ENCODE data around the gene DACH1. TPM values are rescaled to one million over a fixed set of nuclear protein-coding genes. Genes with fewer than 3 reads are reported as not detected.

DACH1 gene
- total RNA-seq, 4 donors from 2014 or later, result 2.2 to 5.9 (median 2.8) TPM

- Histone ChIP-seq H3K36me3 (no peaks in the 10 kb centered on the region), H3K27ac (no peak overlapping the region), H3K4me3 (no peak overlapping the region), H3K4me1 (no peaks in the 10 kb centered on the region), H3K27me3 (no peaks in the 10 kb centered on the region), H3K9me3 (no peaks in the 10 kb centered on the region)
- DNase-seq (ENCODE audit: low spot score in 2 of 2), result no peak
- no peak for TF ChIP-seq CTCF (IDR thresholded peaks at IDR 0.05)
- TF ChIP-seq EP300 (IDR thresholded peaks at IDR 0.05), result no peak
- TF ChIP-seq POLR2A (IDR thresholded peaks at IDR 0.05), result no peak
Measured at GRCh38 chr13:71886880-71887279, 19.9 kb upstream of the DACH1 start.

GRCh38 chr13:71882120-71882519, 15.1 kb upstream of the DACH1 start:
- H3K27me3 ChIP-seq, result no peaks in the 10 kb centered on the region
- H3K4me1 ChIP-seq, result peaks cover 0 to 13% (median 0%) of the 10 kb centered on the region in 4 donors
- no peak overlapping the region for H3K27ac ChIP-seq
- TF ChIP-seq POLR2A (IDR thresholded peaks at IDR 0.05) (no peak), EP300 (IDR thresholded peaks at IDR 0.05) (no peak), CTCF (IDR thresholded peaks at IDR 0.05) (no peak)
- no peaks in the 10 kb centered on the region for H3K36me3 ChIP-seq
- H3K4me3 ChIP-seq, result no peak overlapping the region
- DNase-seq (ENCODE audit: low spot score in 2 of 2), result no peak
- no peaks in the 10 kb centered on the region for H3K9me3 ChIP-seq

DNA sequence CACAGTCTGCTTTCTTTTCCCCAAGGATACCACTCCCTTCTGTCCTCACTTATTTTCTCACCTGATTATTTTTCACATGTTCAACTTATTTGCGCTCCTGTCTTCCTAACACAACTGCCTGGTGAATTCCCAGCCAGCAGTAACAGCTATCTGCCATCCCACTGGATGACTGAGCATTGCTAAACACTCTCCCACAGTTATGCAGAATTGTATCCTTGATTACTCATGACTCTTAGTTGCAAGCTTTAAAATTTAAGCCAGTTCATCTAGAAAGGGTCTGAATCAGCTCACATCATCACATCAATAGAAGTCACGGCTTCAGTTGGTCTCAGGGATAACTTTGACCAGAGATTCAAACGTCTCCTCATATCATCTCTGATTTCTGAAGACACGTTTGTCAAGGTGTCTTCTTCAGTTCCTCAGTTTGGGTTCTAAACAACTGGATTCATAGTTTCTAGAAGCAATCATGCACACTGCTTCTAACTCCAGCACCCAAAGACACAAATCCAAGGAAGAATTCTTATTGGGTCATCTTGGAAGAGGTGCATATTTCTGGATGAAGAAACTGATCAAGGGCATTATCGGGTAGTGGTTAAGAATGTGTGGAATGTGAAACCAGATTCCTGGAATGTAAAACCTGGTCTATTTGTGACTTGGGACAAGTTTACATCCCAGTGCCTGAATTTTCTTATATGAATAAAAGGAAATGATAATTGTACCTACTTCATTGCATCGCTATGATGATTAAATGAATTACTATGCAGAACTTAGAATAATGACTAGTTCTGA, 13.9 kb upstream of the DACH1 start:
- Histone ChIP-seq H3K36me3 (no peaks in the 10 kb centered on the region), H3K27ac (no peak overlapping the region), H3K27me3 (no peaks in the 10 kb centered on the region), H3K4me1 (peaks cover 0 to 13% (median 0%) of the 10 kb centered on the region in 4 donors), H3K4me3 (no peak overlapping the region), H3K9me3 (no peaks in the 10 kb centered on the region)
- no peak for DNase-seq (ENCODE audit: low spot score in 2 of 2)
- 75 to 83% methylated on average over 6 of the region's 6 CpGs for WGBS, 2 donors
- TF ChIP-seq EP300 (IDR thresholded peaks at IDR 0.05) (no peak), CTCF (IDR thresholded peaks at IDR 0.05) (no peak), POLR2A (IDR thresholded peaks at IDR 0.05) (no peak)

DNA sequence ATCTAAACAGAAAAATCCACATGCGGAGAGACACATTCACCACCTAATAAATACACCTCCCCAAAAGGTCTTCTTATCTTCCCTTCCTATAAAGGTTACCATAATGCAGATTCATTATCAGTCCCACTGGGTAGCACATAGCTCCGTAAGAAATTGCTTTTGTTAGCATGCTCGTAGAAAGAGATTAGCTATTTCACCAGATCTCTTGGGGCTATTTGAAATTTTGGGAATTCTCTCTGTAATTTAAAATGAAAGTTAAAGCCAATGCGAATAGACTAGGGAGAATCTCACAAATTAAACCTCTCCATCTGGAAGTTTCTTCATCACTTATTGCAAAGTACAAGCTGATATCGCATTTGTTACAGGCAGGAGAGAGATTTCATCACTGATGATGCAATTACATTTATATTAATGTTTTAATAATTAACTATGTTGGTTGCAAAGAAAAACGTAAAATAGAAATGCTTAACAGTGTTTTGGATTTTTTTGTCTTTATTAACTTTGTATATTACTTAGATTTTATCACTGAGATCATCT, 12.9 kb upstream of the DACH1 start:
- H3K27me3 ChIP-seq, result no peaks in the 10 kb centered on the region
- no peak for DNase-seq (ENCODE audit: low spot score in 2 of 2)
- H3K27ac ChIP-seq, result no peak overlapping the region
- 74 to 75% methylated on average over 6 of the region's 6 CpGs for WGBS, 2 donors
- no peaks in the 10 kb centered on the region for H3K9me3 ChIP-seq
- H3K4me3 ChIP-seq, result no peak overlapping the region
- H3K4me1 ChIP-seq, result peaks cover 0 to 13% (median 0%) of the 10 kb centered on the region in 4 donors
- no peak for TF ChIP-seq EP300 (IDR thresholded peaks at IDR 0.05)
- no peak for TF ChIP-seq POLR2A (IDR thresholded peaks at IDR 0.05)
- no peak for TF ChIP-seq CTCF (IDR thresholded peaks at IDR 0.05)
- H3K36me3 ChIP-seq, result no peaks in the 10 kb centered on the region

- Histone ChIP-seq H3K9me3 (no peaks in the 10 kb centered on the region), H3K27ac (no peak overlapping the region), H3K4me1 (peaks cover 0 to 13% (median 0%) of the 10 kb centered on the region in 4 donors), H3K4me3 (no peak overlapping the region), H3K27me3 (no peaks in the 10 kb centered on the region), H3K36me3 (no peaks in the 10 kb centered on the region)
- WGBS, 2 donors, result 11 to 17% methylated on average over 3 of the region's 3 CpGs
- DNase-seq (ENCODE audit: low spot score in 2 of 2), result no peak
- TF ChIP-seq CTCF (IDR thresholded peaks at IDR 0.05), result peak; percentile 27 to 52 (median 47)
- TF ChIP-seq EP300 (IDR thresholded peaks at IDR 0.05), result no peak
- TF ChIP-seq POLR2A (IDR thresholded peaks at IDR 0.05), result no peak
Measured at GRCh38 chr13:71879129-71879535, 12.1 kb upstream of the DACH1 start.

Measured in tibial nerve (tissue), 4 donors.